Pericardium fibroblast (primary cell): ENCODE measurements around the gene BCL11A. TPM values are rescaled to one million over a fixed set of nuclear protein-coding genes. Genes with fewer than 3 reads are reported as not detected.

Experiments used
- total RNA-seq: library from RNA; depleted of rRNA; stranded (reverse); fragments of >200 nt; gene quantifications from 2 replicates; pipeline ENCODE4 v1.2.3, GENCODE V29; 2015

The BCL11A gene
- 0.12 and 1.3 TPM in 2 replicates for total RNA-seq

GRCh38 chr2:60553495-60554073 is at the start of gene BCL11A:
Gene BCL11A (minus strand): TSS chr2:60553654. CDS start chr2:60553270, 384 bp downstream.

Other genes starting within 250 kb of the BCL11A start
- gene PAPOLG, start 202.6 kb upstream of the BCL11A start, total RNA-seq: 9.2 TPM in 2 replicates